HG03520 (cell line): Measurements from ENCODE around the gene DACH1.

Experiments
- ATAC-seq: cut with Tn5 transposase; IDR thresholded peaks from one replicate; pipeline ENCODE4 v1.9.1; 2021; ENCODE audit warnings: mild to moderate bottlenecking, moderate library complexity; ENCODE audit not compliant: unreplicated experiment

DACH1 gene

DNA sequence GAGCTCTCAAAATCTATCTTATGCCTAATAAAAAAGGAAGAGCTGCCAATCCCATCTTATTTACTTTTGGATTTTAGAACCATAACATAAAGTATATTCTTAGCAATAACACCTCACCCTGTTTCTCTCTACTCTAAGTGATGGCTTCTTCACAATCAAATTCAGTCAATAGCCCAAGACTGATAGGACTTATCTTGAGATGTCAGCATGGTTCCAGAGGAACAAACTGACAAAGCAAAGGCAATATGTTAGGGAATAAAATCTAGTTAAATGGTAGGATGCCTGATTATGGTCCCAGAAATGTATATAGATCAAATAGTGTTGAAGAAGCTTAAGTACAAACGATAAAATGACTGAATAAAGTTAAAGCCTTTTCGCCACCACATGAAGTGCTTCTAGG lies 36.3 kb downstream of the DACH1 start:
- no peak for ATAC-seq

DNA sequence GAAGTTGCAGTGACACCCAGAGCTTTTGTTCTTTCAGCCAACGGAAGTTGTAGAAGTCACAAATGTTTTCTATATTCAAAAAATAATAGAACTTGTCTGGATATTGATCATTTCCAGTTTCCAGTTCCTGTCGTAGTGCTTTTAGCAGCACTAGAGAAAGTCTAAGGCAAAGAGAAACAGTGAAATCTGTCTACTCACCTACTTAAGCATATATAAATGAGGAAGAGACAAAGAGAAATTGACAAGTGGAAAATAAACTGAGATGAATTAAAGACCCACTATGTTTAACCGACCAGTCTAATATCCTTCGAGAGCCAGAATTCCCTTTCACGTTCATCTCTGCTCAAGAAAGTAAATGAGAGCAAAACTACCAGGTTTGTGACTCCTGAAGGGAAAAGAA lies 36.7 kb downstream of the DACH1 start:
- ATAC-seq, result no peak

DNA sequence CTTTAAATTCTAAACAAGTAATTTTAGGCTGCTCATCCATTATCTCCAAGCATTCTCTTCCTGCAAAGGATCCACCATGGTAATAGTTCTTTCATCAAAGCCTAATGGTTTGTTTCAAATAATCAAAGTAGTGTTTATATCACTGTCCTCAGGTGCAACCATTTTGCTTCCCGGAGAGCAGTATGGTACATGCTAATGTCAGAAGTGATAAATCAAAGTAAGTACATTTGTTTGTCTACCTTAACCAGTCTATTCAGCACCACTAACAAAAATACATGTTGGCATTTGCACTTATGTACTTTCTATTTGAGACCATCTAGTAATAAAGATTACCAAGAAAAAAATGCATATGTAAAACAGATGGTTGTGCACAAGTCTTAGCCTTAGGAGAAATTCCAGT lies 37.5 kb downstream of the DACH1 start:
- no peak for ATAC-seq

DNA sequence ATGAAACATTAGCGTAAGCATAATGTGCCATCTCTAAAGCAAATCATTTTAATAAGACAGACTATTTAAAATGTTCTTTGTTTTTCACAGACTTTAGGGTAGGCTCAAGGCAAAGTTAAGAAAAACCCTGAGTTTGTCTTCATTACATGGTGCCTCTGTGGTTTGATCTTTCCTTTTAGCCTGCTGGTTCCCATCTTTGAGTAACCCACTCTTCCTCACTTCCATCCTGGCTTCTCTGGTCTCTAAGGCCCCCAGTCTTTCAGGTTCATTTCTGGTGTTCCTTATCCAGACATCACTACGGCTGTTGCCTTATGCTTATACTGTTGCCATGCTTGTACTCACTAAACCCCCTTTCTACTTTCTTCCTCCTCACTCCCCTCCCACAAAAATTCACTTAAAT lies 38.4 kb downstream of the DACH1 start:
- no peak for ATAC-seq

DNA sequence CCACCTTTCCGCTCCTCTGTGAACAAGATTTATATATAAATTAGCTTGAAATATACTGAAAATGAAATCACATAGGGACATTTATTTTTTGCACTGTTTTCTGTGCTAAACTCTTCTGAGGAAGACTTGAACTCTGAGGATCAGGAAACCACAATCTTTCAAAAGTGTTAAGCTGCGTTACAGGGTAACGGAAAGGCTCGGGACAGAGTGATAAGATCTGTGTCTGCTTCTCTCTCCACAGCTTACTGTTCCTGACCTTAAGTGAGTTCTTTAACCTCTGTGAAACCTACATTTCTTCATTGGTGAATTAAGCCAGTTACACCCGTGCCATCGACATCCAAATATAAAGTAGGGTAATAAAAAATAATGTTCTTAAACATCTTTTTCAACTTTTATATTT lies 38.9 kb downstream of the DACH1 start:
- no peak for ATAC-seq

DNA sequence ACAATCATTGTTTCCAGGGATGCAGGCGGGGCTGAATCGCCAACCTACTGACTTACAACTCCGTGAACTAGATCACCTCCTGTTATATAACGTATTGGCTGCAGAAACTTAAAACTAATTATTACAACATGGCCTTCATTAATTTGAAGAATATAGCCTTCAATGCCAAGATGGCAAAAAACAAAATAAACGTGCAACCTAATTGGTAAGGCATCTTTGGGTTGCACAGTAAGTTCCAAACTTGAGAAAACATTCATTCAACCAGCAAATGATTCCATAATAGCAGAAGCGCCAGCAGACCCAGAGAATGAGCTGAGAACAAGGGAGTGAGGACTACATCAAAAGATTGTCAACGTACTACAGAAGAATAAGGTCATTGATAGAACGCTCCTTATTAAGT lies 39.8 kb downstream of the DACH1 start:
- no peak for ATAC-seq

DNA sequence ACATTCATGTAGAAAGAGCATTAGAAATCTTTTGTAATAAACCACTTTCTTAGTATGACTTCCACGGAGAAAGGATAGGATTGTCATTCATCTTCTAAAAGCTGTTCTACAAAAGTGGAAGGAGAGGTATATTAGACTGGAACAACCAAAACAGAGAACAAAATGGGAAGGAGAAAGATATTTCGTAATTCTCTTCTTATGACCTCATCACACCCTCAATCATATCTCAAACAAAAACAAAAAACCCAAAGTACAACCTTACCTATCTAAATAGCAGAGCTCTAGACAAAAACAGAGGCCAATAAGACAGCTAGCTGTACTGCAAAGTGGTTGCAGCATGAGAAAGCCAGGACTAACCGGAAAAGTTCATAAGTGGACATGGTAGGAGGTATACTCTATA lies 46.3 kb downstream of the DACH1 start:
- ATAC-seq, result no peak

DNA sequence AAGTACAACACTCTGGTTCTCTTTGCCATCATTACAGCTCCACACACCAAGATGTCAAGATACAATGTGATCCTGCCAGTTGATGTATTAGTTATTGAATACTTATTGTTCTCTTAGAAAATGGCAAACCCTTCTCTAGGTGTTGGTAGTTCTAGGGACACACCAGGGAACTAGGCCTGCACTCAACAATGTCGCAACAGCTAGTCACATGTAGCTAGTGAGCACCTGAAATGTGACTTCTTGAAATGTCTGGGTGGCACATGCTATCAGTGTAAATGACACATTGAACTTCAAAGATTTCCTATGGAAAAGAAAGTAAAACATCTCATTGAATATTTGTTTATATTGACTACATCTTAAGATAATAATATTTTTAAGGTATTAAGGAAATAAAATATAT lies 49.7 kb downstream of the DACH1 start:
- no peak for ATAC-seq

DNA sequence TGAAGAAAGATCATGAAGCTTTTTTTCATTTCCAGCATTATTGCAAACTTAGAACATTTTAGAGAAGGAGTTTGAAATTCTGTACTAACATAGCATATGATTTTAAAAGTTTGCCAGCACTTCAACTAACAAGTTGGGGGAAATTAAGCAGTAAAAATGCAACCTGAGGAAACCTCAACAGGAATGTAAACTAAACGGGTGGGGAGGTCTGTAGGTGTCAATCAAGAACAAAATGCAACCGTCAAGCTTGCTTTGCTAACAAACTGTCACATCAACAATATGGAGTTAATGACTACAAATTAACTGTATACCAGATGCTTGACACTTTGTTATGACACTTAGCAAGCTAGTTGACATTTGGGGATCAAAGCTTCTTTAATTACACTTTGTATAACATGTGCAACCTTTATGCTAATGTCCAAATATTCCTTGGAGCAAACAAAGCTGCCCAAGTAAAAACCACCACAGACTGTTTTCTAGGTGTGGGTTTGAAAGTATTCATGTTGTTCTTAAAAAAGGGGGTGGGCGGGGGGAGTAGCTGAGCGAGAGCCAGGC lies 52.1 kb downstream of the DACH1 start:
- ATAC-seq, result no peak

DNA sequence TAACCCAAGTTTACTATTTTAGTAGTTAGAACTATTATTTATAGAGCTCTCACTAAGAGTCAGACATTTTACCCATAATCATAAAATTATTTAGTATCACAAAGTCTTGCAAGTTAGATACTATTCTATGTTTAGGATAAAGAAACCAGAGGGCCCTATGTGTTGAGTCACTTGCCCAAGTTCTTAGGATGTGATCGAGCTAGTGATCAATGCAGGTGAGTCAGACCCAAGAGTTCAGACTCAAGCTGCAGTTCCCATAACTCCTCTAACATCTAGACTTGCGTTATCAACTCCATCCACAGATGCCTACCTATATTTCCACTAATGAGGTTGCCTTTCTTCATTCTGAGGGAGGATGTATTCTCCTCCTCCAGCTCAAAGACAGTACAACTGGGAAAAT lies 53.8 kb downstream of the DACH1 start:
- ATAC-seq, result no peak

DNA sequence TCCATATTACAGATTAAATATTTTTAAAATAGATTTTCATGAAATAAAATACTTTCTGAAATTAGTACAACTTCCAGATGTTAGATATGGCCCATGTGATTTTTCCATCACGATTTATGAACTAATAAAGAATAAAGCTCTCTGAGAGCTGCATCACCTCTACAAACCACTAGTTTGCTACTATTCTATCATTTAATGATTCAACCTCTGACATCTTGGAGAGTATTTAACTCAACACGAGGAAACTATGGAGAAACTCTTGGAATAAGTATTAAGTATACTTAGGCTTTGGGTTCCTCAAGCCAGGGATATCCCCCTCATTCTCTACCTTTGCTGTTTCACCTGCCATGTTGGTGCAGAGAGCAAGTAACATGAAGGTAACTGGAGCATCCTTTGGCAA lies 55.7 kb downstream of the DACH1 start:
- ATAC-seq, result no peak

DNA sequence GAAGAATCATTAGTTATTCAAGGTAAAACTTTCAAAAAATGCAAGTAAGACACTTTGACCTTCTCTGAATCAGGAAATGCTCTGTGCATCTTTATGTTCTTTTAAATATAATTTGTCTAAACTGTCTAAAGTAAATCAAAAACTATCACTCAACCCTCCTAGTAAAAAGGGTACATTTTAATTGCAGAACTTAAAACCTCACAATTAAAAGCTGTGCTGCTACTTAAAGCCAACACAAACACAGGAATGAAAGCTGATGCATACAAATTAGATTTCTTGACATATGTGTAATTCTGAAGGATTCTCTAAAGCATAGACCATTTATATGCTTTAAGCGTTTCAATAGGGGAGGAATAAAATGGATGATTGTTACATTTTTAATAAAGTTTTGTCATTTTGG lies 58.3 kb downstream of the DACH1 start:
- no peak for ATAC-seq

DNA sequence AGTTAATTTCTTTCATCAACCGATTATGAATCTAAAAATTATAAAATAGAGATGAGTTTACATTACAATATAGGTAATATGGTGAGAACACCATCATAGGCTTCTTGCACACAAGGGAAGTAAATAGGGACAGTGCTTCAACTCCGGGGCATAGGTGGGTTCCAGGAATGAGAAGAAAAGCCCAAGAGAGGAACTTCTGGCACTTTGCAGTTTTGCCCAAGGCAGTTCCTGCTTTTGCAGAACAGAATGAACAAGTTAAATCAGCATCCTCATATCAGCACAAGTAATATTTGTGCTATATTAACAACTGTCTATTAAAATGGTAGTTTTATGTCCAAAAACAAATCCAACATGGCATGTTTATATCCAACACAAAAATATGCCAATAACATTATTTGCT lies 60.1 kb downstream of the DACH1 start:
- no peak for ATAC-seq

DNA sequence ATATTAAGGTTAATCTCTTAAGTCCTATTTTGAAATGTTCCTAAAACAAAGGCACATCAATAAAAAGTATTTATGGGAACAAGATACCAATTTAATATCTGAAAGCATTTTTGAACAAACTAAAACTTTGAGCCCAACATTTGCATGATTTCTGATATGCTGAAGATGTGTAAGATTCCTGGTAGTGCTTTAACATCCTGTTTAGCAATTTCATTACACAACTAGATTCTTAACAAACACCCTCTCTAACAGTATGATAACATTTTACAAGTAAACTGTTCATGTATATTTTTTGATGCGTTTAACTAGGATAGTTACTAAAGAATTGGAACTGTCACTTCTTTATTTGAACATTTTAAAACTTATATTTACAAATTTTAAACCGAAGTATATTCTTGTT lies 63.9 kb downstream of the DACH1 start:
- ATAC-seq, result no peak

DNA sequence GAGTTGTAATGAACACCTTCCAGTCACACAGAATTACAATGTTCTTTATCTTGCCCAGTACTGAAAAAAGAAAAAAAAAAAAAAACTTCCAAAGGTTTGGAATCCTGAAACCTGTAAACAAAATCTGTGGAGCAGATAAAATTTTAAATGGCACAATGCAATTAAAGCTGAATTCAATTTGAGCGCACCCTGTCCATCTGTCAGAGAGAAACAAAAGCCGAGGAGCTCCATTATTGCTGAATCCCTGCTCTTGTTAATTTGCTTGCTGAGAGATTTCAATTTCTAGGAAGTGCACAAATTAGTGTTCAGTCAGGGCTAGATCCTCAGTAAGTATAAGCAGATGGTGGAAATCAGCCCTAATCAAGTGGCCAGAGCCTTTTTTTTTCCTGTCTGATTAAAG lies 65.2 kb downstream of the DACH1 start:
- no peak for ATAC-seq

DNA sequence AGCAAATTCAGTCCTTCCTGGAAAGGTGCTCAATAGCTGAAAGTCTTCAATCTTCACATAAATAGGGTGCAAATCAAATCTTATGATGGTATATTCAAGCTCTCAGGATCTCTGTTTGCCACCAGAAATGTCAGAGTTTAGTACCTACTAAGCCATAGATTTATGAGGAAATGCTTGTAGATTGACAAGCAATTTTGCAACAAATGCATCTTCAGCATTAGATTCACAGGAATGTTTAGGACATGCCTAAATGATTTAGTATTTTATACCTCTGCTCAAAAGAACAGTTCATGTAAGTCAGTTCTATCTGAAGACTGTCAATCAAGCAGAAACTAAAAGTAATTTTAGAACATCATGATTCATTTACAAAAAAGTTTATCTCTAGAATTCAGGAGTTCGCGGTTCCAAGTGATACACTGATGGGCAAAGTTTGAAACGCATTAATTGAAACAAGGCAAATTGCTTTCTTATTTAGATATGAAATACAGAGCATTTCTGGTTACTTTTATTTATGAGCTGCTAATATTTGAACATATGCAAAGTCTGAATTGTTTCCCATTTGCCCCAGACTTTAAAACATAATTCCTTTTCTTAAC lies 65.7 kb downstream of the DACH1 start:
- no peak for ATAC-seq

DNA sequence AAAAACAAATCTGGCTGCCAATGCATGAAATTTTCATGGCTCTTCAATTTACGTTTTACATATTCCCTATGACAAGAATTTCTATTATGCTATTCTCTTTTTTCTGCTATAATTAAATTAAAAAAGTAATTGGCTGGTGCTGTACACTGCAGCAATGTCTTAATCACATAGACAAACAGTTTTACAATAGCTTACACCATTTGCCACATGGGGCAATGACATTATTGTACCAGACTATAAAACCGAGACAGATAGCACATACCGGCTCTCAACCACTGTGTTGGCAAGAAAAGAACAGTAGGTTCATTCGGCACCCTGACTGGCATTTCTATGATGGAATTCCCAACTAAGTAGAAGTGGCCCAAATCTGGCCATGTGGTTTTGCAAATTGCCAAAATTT lies 67.7 kb downstream of the DACH1 start:
- no peak for ATAC-seq

DNA sequence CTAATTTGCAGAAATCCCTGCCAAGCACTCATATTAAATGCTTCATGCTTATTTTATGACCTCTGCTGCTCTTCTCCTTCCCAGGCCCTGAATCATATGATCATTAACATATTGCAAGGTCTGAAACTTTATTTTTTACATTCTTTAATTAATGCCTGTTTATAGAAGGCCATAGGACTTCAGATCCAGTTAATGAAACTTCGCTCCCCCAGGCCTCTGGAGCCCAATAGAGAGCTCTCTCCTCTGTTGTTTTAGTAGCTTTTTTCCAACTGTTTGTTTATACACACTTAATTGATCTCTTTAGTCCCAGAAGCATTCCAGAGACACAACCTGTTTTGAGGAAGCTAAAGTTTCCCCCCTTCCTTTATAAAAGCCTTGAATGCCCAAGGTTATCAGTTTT lies 68.3 kb downstream of the DACH1 start:
- no peak for ATAC-seq

DNA sequence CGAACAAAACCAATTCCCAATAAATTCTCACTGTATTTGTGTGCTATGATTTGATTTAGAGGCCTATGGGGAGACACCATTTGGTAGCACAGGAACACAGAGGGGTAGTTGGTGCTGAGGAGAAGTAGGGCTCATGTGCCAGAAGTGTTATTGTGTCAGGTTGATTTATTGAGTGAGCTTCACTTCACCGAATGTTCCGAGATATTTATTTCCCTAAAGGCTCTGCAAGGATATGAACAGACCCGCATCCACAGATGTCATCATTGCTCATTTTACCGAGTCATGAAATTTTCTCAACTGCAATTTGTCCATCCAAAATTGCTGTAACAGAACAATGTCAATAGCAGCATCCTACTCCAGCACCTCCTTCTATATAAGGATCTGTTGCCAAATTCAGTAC lies 69.5 kb downstream of the DACH1 start:
- no peak for ATAC-seq

DNA sequence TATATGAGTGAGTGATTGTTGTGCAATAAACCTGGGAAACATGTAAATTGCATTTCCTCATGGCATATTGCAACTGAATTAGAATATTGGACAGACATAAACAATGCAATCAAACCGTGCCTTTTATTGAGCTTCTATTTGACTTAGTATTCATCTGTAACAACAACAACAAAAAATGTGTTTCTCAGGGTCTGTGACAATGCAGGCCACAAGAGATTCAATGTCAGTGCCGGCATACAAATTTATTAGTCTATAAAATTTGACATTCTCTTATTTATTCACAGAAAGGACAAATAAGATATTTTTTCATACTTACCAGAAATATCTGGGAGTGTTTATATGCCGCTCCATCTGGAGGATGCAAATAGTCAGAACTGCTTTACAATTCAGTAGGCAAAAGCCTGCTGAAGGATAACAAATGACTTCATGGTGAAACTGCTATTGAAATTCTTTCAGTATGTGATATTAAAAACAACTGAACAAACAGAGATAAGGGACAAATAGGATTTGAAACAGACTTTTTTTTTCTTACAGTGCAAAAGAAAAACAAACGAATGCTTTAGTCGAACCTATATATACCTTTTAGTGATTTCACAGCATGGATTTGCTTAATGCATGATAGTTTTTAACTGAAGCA lies 77.2 kb downstream of the DACH1 start:
- ATAC-seq, result no peak

DNA sequence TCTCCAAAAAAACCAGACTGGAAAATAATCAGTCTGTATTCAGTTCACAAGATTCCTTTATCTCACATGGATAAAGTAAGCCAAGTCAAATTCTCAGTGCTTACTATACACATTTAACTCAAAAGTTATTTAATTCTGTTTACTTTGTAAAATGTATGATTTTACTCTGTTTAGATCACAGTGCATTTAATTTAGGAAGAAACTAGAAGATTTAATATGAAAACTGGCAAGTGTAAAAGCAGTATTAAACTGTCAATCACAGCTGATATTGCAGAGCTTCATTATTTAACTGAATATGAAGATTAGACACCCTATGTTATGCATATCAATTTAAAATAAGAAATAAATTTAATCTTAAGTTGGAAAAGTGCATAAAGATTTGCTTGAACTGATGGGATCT lies 78.0 kb downstream of the DACH1 start:
- no peak for ATAC-seq

DNA sequence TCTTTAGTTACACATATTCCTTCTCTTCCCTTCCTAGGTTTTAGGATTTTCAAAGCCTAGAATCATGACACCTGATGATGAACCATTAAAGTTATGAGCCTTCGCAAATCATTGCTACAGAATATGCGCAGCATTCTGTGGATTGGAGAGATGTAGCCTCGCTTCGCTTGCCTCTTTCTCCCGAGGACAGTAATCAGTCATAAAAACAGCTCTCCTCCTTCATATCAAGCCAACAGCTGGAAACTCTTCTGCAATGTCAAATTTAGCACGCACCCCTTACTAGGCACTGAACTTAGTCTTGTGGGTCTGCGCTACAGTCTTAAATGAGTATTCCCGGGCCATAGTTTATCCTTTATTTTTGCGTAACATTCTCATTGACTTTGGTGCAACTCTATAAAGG lies 79.6 kb downstream of the DACH1 start:
- ATAC-seq, result no peak

DNA sequence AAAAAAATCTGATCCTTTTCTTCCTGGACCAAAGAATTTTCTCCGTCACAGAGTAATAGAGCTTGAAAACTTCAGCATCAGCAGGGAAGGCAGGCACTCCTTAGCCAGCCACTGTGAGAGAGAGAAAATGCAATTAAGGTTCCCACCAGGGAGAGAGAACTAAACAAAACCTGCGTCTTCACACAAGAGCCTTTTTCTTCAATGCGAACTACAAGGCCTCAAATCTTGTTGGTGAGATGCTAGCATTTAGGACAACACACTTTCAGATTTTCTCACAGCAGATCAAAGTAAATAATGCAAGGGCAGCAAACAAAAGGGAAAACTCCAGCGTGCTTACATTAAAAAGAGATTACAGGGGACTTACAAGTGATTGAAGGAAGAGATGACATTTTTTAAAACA lies 80.1 kb downstream of the DACH1 start:
- ATAC-seq, result no peak
